Gastrocnemius medialis (tissue), 4 donors: Measurements from ENCODE around the gene AIG1. TPM values are rescaled to one million over a fixed set of nuclear protein-coding genes. Genes with fewer than 3 reads are reported as not detected.

Experiments
- ATAC-seq, 2 donors: fragments of 150-250 bp; one replicate each; pipeline ENCODE4 v1.9.1; 2016
- DNase-seq, 2 donors: peaks; one replicate each; pipeline ENCODE4 v3.0.0-alpha.2; 2019
- H3K27ac ChIP-seq, 4 donors: fragments of 200-600 bp; sonication (generic); 1 replicate in 1 of 4; 2 replicates in 3 of 4; pipeline ENCODE4 v1.5.1; 2016 to 2018; ENCODE audit warnings: mild to moderate bottlenecking in 2 of 4, moderate library complexity in 1 of 4
- H3K27me3 ChIP-seq, 3 donors: fragments of 200-600 bp; sonication (generic) in 2 of 3; 1 replicate in 1 of 3; 2 replicates in 2 of 3; pipeline versions ENCODE4 v1.5.1 to v1.6.0; 2016 to 2019; ENCODE audit warnings: mild to moderate bottlenecking in 1 of 3, moderate library complexity in 1 of 3
- H3K36me3 ChIP-seq, 2 donors: fragments of 200-600 bp; sonication (generic) in 1 of 2; one replicate each; pipeline ENCODE4 v1.5.1; 2017 to 2018
- H3K4me1 ChIP-seq, 2 donors: fragments of 200-600 bp; sonication (generic) in 1 of 2; one replicate each; pipeline ENCODE4 v1.5.1; 2016 to 2017; ENCODE audit warnings: mild to moderate bottlenecking in 2 of 2
- H3K4me3 ChIP-seq, 4 donors: fragments of 200-600 bp; sonication (generic) in 3 of 4; 1 replicate in 1 of 4; 2 replicates in 3 of 4; pipeline ENCODE4 v1.5.1; 2016 to 2019; ENCODE audit warnings: mild to moderate bottlenecking in 2 of 4
- H3K9me3 ChIP-seq, 3 donors: fragments of 200-600 bp; sonication (generic) in 2 of 3; 1 replicate in 1 of 3; 2 replicates in 2 of 3; pipeline ENCODE4 v1.5.1; 2016 to 2019
- POLR2A ChIP-seq, 2 donors: fragments of 450-650 bp; IDR thresholded peaks; one replicate each; pipeline ENCODE4 v1.6.1; 2017; ENCODE audit warnings: antibody characterized with exemption in 2 of 2, mild to moderate bottlenecking in 2 of 2, moderate library complexity in 2 of 2
- in situ Hi-C, 4 donors: fragments of 200-750 bp; cut with MboI; loops; one replicate each; pipeline versions ENCODE4 v1.15.0 to v1.8.0; 2017; ENCODE audit warnings: low sequenced_read_pairs in 4 of 4
- intact Hi-C: fragments of 100-400 bp; cut with DNase I; formaldehyde crosslinking; loops from one replicate; pipeline ENCODE4 v1.15.1; 2023; ENCODE audit warnings: low total_unique reads
- total RNA-seq, 4 donors: library from RNA; depleted of rRNA; stranded (reverse); fragments of >200 nt; gene quantifications; one replicate each; pipeline versions ENCODE4 v1.1.0 to v1.2.3, GENCODE V29; 2016
- TF ChIP-seq, protein P1 (sequence below), 5 experiments: fragments of 450-650 bp in 3 of 5; fragments of 200-600 bp in 2 of 5; sonication (generic) in 2 of 5; IDR thresholded peaks in 4 of 5; conservative IDR thresholded peaks in 1 of 5; 1 replicate in 4 of 5; 2 replicates in 1 of 5; pipeline ENCODE4 v1.5.1; 2016 to 2019; ENCODE audit warnings: antibody characterized with exemption in 5 of 5, mild to moderate bottlenecking in 3 of 5, moderate library complexity in 3 of 5

AIG1 gene
- total RNA-seq, 4 donors from 2014 or later = 5.3 to 10.3 (median 5.7) TPM

DNA sequence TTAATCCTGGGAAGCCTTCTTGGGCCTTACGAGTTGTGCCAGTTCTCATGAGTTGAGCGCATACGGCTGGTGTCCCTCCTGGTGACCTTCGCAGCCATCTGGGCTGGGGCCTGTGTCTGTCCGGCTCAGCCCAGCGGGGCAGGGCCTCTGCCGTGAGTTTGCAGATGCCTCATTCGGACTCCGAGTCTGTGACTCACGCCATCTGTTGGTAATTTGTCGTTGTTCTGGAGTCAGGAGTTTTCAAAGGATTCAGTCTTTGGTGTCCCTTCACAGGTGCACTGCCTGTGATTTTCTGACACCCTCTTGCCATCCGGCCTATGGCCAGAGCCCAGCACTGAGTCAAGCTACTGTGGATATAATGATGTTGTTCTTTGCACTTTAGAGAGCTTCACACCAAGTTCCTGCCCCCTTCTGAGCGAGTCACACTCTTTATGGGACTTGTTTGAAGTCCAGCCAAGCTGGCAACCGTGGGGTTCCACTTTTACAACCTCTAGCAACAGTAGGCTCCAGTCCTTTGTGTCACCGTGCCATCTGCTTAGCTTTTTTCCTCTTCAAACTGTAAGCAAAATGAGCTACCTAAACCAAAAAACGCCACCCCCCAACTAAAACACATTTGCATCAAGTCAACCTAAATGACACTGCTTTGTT, 175.6 kb downstream of the AIG1 start:
- intact Hi-C loops = loop anchor here (5.0 kb wide), 2 partner anchors 174 to 544 kb away; partner anchors contain the start of gene AIG1
- Histone ChIP-seq H3K4me3 (no peak overlapping the region), H3K36me3 (no peaks in the 10 kb centered on the region), H3K4me1 (peaks cover 4 to 19% of the 10 kb centered on the region in 2 donors), H3K9me3 (no peaks in the 10 kb centered on the region), H3K27me3 (no peaks in the 10 kb centered on the region), H3K27ac (peak overlapping the region; percentile 49 to 75 (median 66))
- in situ Hi-C loops = no loop called here
- no peak for TF ChIP-seq POLR2A (IDR thresholded peaks at IDR 0.05)
- TF ChIP-seq, protein P1, sequence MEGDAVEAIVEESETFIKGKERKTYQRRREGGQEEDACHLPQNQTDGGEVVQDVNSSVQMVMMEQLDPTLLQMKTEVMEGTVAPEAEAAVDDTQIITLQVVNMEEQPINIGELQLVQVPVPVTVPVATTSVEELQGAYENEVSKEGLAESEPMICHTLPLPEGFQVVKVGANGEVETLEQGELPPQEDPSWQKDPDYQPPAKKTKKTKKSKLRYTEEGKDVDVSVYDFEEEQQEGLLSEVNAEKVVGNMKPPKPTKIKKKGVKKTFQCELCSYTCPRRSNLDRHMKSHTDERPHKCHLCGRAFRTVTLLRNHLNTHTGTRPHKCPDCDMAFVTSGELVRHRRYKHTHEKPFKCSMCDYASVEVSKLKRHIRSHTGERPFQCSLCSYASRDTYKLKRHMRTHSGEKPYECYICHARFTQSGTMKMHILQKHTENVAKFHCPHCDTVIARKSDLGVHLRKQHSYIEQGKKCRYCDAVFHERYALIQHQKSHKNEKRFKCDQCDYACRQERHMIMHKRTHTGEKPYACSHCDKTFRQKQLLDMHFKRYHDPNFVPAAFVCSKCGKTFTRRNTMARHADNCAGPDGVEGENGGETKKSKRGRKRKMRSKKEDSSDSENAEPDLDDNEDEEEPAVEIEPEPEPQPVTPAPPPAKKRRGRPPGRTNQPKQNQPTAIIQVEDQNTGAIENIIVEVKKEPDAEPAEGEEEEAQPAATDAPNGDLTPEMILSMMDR (IDR thresholded peaks at IDR 0.05 in 4 of 5, conservative IDR thresholded peaks at IDR 0.05 in 1 of 5) = no peak
- DNase-seq (peak; percentile 52 to 78), ATAC-seq (peak; percentile 96 to 97)

DNA sequence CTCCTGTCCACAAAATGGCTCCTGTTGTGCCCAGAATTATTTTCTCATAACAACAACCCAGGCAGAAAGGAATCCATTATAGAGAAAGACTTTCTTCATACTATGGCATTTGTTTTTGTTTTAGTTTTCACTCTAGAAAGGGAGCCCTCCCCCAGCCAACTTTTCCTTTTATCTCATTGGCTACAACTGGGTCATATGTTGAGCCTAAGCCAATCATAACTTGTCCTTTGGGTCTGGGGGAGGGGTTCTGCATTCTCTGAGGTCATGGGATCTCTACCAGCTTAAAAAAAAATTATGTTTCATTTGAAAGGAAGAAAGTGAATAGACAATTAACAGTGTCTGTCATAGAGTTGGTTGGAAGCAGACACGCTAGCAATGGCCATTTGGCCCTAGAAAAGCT, 177.6 kb downstream of the AIG1 start:
- ATAC-seq = no peak
- Histone ChIP-seq H3K9me3 (no peaks in the 10 kb centered on the region), H3K36me3 (no peaks in the 10 kb centered on the region), H3K27ac (no peak overlapping the region), H3K4me1 (peaks cover 4 to 18% of the 10 kb centered on the region in 2 donors), H3K4me3 (no peak overlapping the region), H3K27me3 (no peaks in the 10 kb centered on the region)
- in situ Hi-C loops (no loop called here), intact Hi-C loops (loop anchor here (5.0 kb wide), 2 partner anchors 176 to 546 kb away; partner anchors contain the start of gene AIG1)
- no peak for TF ChIP-seq POLR2A (IDR thresholded peaks at IDR 0.05)
- TF ChIP-seq, protein P1 (IDR thresholded peaks at IDR 0.05 in 4 of 5, conservative IDR thresholded peaks at IDR 0.05 in 1 of 5) = no peak
- no peak for DNase-seq

DNA sequence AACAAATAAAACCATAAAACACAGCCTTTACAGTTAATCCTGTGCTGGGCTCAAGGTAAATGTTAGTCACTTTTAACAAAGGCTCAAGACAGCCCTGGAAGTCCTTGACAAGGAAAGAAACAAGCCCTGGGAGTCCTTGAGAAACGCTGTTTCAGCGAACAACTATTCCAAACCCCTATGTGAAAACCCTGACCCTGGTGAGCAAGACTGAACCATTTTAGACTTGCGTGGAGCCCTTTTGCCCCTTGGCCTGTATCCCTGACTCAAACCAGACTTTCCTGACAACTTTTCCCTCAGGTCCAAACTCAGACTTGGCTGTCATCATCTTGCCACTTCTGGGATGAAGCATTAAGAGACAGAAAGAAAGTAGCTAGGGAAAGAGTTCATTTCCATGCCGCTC, 180.4 kb downstream of the AIG1 start:
- intact Hi-C loops = no loop called here
- ATAC-seq (no peak), DNase-seq (no peak)
- in situ Hi-C loops = no loop called here
- H3K27me3 ChIP-seq = no peaks in the 10 kb centered on the region
- H3K4me3 ChIP-seq = no peak overlapping the region
- TF ChIP-seq POLR2A (IDR thresholded peaks at IDR 0.05) = no peak
- TF ChIP-seq, protein P1 (IDR thresholded peaks at IDR 0.05 in 4 of 5, conservative IDR thresholded peaks at IDR 0.05 in 1 of 5) = no peak
- H3K36me3 ChIP-seq = no peaks in the 10 kb centered on the region
- no peaks in the 10 kb centered on the region for H3K9me3 ChIP-seq
- peaks cover 0 to 6% of the 10 kb centered on the region in 2 donors for H3K4me1 ChIP-seq
- no peak overlapping the region for H3K27ac ChIP-seq

DNA sequence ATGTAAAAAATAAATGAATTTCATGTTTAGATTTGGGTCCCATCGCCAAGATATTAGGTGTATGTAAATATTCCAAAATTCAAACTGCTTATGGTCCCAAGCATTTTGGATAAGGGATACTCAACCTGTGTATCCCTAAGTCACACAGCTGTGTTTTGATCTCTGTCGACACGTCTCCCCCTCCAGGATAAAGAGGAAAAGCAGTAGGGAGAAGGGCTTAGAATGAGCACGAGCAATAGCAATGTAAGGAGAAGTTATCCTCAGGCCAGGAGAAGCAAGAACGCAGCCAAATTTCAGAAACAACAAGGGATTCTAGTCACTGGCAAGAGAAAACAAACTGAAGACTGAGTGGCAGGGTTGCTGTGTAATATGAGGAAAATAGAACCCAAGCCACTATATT, 181.2 kb downstream of the AIG1 start:
- intact Hi-C loops = no loop called here
- Histone ChIP-seq H3K27me3 (no peaks in the 10 kb centered on the region), H3K27ac (no peak overlapping the region), H3K4me3 (no peak overlapping the region), H3K36me3 (no peaks in the 10 kb centered on the region), H3K4me1 (no peaks in the 10 kb centered on the region), H3K9me3 (no peaks in the 10 kb centered on the region)
- DNase-seq (no peak), ATAC-seq (no peak)
- TF ChIP-seq POLR2A (IDR thresholded peaks at IDR 0.05) = no peak
- TF ChIP-seq, protein P1 (IDR thresholded peaks at IDR 0.05 in 4 of 5, conservative IDR thresholded peaks at IDR 0.05 in 1 of 5) = no peak
- in situ Hi-C loops = no loop called here
